Stimulated activated naive CD8-positive, alpha-beta T cell treated with anti-CD3 and anti-CD28 coated beads, Interleukin-15, Interleukin-2, amounts not matched to agents 100 ng/mL and 50 ng/mL, for 24 hours (primary cell): Measurements from ENCODE around the gene ZBTB4.

ENCODE experiments used
- H3K27ac Mint-ChIP-seq: one replicate; pipeline ENCODE4 v1.8.0; 2021; ENCODE audit warnings: mild to moderate bottlenecking, mixed read lengths
- H3K27me3 Mint-ChIP-seq: one replicate; pipeline ENCODE4 v1.8.0; 2021; ENCODE audit warnings: mixed read lengths
- H3K36me3 Mint-ChIP-seq: one replicate; pipeline ENCODE4 v1.8.0; 2021; ENCODE audit warnings: low read depth, mixed read lengths
- H3K4me1 Mint-ChIP-seq: one replicate; pipeline ENCODE4 v1.8.0; 2021; ENCODE audit warnings: low read depth, mixed read lengths
- H3K4me3 Mint-ChIP-seq: one replicate; pipeline ENCODE4 v1.8.0; 2021; ENCODE audit warnings: mild to moderate bottlenecking, mixed read lengths
- H3K9me3 Mint-ChIP-seq: one replicate; pipeline ENCODE4 v1.8.0; 2021; ENCODE audit warnings: mixed read lengths

ZBTB4 gene

DNA sequence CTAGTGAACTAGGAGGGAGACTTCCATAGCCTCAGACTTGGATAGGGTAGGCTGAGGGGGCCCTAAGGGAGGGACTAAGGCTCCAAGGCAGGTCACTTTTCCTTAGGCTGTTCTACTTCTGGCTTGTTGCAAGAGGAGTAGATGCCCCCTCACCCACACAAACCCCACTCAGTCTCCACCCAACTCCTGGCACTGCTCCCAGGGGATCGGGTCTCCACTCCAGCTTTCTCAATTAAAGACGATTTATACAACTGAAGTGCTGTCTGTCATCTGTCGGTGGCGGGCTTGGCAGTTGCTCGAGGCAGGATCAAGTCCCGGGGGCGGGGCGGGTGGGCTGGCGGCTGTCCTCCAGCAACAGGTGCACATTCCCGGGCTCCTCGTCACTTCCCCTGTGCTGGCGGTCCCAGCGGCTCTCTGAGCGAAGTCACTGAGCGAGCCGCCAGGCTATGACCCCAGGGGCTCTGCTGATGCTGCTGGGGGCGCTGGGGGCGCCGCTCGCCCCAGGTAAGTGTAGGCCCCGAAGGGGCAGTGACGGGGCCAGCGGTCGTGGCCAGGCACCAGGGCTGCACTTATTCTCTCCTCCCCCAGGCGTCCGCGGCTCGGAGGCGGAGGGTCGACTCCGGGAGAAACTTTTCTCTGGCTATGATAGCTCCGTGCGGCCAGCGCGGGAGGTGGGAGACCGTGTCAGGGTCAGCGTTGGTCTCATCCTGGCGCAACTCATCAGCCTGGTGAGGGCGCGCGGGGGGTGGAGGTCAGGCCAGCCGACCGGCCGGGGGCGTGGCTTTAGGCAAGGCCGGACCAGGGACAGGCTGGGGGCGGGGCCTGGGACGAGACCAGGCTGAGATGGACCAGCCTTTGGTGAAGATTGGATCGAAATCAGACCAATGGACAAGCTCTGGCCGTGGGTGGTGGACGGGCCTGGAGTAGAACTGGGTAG, 34.5 kb downstream of the ZBTB4 start, which contains the start of gene CHRNB1:
Gene CHRNB1 (plus strand): TSS at position 380 of the 937 bp plus-strand sequence. CDS start 67 bp downstream, at position 447.
- H3K4me3 Mint-ChIP-seq, result peak within 1 kb of the TSS; percentile 55

DNA sequence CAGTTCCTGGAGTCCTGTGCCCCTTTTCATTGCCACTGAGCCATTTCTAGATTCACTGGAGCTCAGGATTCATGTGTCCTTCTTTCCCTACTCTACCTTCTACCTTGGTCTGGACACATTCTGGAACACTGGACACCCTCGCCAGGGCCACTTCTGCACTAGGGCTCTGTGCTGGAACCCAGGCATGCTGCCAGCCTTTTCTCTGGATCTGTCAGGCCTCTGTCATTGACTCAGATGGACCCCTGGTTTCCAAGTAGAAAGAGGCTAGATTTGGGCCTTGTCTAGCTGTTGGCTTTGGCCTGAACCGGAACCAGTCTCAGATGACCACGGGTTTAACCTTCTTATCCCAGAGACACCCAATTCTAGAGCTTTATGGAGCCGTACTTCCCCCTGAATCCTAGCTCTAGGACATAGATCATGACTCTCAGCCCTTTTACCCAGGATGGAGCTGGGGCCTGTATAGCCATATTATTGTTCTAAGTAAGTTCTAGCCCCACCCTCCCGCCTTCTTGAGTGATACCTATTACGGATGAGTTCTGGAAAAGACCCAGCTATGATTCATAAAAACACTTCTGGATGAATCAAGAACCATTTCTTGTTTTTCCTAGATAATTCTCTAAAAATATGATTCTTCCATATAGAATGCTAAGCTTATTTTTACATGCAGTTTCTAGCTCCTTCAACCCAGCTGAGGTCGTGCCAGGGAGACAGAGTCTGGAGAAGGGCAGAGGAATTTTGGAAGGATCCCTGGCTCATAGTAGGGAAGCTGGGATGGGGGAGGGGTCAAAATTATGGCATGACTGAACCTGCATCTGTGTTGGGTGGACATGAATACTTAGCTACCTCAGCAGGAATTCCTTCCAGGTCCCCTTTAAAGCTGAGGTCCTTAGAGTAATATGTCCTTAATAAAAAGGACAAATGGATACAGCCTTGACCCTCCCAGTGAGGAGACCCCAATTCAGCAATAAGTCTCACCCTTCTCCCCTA, 35.6 kb downstream of the ZBTB4 start:
- H3K27me3 Mint-ChIP-seq, result peaks cover 67% of the 10 kb centered on the region
- peaks cover 39% of the 10 kb centered on the region for H3K4me1 Mint-ChIP-seq
- peaks cover 5% of the 10 kb centered on the region for H3K36me3 Mint-ChIP-seq
- no peaks in the 10 kb centered on the region for H3K9me3 Mint-ChIP-seq
- no peak overlapping the region for H3K4me3 Mint-ChIP-seq
- H3K27ac Mint-ChIP-seq, result no peak overlapping the region

More for the DNA sequence above, 34.5 kb downstream of the ZBTB4 start, which contains the start of gene CHRNB1:
- Mint-ChIP-seq H3K9me3 (no peaks in the 10 kb centered on the region), H3K27ac (peak within 1 kb of the TSS; percentile 22), H3K27me3 (peaks cover 63% of the 10 kb centered on the region), H3K4me1 (peaks cover 32% of the 10 kb centered on the region), H3K36me3 (peaks cover 6% of the 10 kb centered on the region)

DNA sequence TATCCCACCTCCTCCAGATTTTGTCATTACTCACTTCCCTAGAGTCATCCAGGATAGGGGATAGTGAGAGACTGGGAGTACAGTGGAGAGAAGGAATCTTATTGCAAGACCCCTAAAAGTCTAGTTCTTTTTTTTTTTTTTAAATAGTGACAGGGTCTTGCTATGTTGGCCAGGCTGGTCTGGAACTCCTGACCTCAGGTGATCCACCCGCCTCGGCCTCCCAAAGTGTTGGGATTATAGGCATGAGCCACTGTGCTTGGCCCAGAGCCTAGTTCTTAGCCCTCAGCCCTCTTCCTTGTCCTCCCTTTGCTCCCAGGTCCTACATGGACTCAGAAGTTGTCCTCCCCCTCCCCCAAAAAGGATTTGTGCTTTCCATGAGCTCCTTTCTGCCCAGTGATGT, 37.3 kb downstream of the ZBTB4 start:
- H3K9me3 Mint-ChIP-seq, result no peaks in the 10 kb centered on the region
- H3K36me3 Mint-ChIP-seq, result peaks cover 4% of the 10 kb centered on the region
- H3K4me3 Mint-ChIP-seq, result no peak overlapping the region
- no peak overlapping the region for H3K27ac Mint-ChIP-seq
- peaks cover 53% of the 10 kb centered on the region for H3K4me1 Mint-ChIP-seq
- H3K27me3 Mint-ChIP-seq, result peaks cover 64% of the 10 kb centered on the region

DNA sequence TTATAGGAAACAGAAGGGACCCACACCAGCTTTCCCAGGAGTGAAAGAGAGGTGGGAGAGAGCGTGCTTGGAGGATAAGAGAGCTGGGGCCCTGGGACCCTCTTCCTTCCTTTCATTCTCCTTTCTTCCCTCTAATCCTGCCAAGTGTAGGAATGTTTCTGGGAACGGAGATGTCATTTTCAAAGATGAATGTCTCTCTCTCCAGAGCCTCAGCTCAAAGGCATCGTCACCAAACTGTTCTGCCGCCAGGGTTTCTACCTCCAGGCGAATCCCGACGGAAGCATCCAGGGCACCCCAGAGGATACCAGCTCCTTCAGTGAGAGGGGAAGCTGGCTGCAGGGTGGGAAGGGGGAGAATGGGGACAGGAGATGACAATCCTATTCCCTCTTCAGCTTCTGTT, 38.2 kb downstream of the ZBTB4 start:
- H3K4me1 Mint-ChIP-seq, result peaks cover 58% of the 10 kb centered on the region
- H3K27me3 Mint-ChIP-seq, result peaks cover 58% of the 10 kb centered on the region
- H3K36me3 Mint-ChIP-seq, result peaks cover 4% of the 10 kb centered on the region
- H3K27ac Mint-ChIP-seq, result no peak overlapping the region
- no peaks in the 10 kb centered on the region for H3K9me3 Mint-ChIP-seq
- H3K4me3 Mint-ChIP-seq, result no peak overlapping the region

DNA sequence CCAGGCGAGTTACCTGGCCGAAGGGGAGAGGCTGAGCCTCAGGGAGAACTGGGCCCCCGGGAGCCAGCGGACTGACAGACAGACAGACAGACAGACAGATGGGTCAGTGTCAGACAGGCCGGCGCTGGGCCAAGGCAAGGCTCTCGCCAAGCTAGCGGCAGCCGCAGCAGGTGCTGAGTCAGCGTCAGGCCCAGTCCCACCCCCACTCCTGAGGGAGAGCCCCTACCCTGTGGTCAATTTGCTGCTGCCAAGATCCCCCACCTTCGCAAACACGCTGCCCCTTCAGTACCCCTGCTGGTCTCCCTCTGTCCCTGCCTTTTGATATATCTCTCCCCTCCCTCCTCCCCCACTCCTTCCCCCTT, 38.6 kb downstream of the ZBTB4 start:
- H3K36me3 Mint-ChIP-seq, result peaks cover 4% of the 10 kb centered on the region
- H3K27me3 Mint-ChIP-seq, result peaks cover 54% of the 10 kb centered on the region
- no peak overlapping the region for H3K27ac Mint-ChIP-seq
- no peaks in the 10 kb centered on the region for H3K9me3 Mint-ChIP-seq
- peak overlapping the region; percentile 81 for H3K4me3 Mint-ChIP-seq
- peaks cover 57% of the 10 kb centered on the region for H3K4me1 Mint-ChIP-seq

DNA sequence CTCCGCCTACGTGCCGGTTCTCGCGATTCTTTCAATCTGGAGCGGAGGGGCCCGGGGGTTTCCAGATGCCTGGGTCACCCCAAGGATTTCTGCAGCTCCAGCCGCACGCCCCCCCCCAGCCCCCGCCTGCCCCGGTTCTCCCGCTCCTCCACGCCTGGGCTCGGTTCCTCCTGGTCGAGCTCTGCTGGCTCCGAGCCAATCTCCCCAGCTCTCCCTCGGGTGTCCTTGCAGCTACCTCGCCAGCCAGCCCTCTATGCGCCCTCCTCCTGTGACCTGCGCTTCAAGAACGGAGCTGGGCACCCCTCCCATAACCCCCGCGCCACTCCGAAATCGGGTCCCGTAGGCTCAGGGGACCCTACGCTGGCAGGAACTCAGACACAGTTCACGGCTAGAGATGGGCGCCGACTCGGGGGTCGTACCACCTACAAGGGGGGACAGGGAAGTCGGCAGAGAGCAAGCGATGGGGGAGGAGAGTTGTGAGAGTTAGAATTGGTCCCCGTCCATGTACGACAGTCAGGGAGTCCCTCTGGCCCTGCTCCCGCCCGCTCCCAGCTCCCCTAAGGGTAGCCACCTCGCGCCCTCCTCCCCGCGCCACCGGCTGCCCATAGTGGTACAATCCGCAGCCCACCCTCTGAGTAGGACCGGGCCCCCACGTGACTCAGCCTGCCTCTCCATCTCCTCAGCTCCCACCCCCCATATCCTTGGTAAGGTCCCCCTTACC, 39.2 kb downstream of the ZBTB4 start:
- Mint-ChIP-seq H3K36me3 (peaks cover 4% of the 10 kb centered on the region), H3K4me3 (peak overlapping the region; percentile 81), H3K27ac (peak overlapping the region; percentile 71), H3K9me3 (no peaks in the 10 kb centered on the region), H3K4me1 (peaks cover 55% of the 10 kb centered on the region), H3K27me3 (peaks cover 49% of the 10 kb centered on the region)

DNA sequence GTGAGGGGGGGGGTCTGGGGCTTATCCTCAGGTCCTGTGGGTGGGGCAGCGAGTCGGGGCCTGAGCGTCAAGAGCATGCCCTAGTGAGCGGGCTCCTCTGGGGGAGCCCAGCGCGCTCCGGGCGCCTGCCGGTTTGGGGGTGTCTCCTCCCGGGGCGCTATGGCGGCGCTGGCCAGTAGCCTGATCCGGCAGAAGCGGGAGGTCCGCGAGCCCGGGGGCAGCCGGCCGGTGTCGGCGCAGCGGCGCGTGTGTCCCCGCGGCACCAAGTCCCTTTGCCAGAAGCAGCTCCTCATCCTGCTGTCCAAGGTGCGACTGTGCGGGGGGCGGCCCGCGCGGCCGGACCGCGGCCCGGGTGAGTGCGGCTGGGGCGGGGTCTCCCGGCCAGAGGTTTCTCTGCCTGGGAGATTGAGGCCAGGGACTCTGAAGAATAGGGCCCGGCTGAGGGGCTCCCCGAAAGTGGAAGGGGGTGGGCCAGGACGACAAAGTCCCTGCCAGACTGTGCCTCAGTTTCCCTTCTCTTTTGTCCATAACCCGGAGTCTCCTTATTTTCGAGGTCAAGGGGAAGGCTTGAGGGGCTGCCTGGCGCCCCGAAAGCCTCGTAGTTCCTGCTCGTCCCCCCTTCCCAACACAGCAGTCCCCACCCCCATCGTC, 39.8 kb downstream of the ZBTB4 start, which contains the start of gene FGF11:
Gene FGF11 (plus strand): TSS at position 51 of the 651 bp plus-strand sequence. CDS start 109 bp downstream, at position 160.
- Mint-ChIP-seq H3K27me3 (peaks cover 44% of the 10 kb centered on the region), H3K27ac (peak within 1 kb of the TSS; percentile 71)

DNA sequence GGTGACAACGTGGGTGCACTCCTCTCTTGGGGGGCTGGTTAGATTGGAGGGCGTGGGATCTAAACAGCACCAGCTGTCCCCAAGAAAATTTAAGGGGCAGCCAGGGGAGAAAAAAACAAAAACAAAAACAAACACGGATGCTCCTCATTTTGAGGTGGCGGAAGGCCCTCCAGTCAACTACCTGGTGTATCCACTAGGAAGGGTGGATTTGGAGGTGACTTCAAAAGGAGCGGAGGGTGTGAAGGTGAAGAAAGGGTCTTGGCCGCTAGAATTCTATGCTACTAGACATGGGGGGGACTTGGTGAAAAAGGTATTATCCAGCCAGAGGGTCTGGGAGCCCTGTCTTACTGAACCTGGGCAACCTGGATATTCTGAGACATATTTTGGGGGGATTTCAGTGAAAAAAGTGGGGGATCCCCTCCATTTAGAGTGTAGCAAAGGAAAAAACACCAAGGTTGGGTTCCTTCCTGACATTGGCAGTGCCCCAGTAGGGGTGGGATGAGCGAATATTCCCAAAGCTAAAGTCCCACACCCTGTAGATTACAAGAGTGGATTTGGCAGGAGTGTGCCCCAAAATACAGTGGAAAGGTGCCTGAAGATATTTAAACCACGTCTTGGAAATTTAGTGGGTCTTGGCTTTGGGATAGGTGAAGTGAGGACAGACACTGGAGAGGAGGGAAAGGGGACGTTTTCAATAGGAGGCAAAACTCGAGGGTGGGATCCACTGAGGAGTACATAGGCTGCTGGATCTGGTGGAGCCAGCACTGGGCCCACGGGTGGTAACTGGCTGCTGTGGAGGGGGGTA, 40.6 kb downstream of the ZBTB4 start:
- H3K27ac Mint-ChIP-seq, result no peak overlapping the region
- H3K4me3 Mint-ChIP-seq, result peak overlapping the region; percentile 81
- peaks cover 4% of the 10 kb centered on the region for H3K36me3 Mint-ChIP-seq
- H3K4me1 Mint-ChIP-seq, result peaks cover 50% of the 10 kb centered on the region
- peaks cover 36% of the 10 kb centered on the region for H3K27me3 Mint-ChIP-seq
- H3K9me3 Mint-ChIP-seq, result no peaks in the 10 kb centered on the region

More for the DNA sequence above, 39.8 kb downstream of the ZBTB4 start, which contains the start of gene FGF11:
- Mint-ChIP-seq H3K9me3 (no peaks in the 10 kb centered on the region), H3K36me3 (peaks cover 4% of the 10 kb centered on the region), H3K4me3 (peak within 1 kb of the TSS; percentile 81), H3K4me1 (peaks cover 53% of the 10 kb centered on the region)

DNA sequence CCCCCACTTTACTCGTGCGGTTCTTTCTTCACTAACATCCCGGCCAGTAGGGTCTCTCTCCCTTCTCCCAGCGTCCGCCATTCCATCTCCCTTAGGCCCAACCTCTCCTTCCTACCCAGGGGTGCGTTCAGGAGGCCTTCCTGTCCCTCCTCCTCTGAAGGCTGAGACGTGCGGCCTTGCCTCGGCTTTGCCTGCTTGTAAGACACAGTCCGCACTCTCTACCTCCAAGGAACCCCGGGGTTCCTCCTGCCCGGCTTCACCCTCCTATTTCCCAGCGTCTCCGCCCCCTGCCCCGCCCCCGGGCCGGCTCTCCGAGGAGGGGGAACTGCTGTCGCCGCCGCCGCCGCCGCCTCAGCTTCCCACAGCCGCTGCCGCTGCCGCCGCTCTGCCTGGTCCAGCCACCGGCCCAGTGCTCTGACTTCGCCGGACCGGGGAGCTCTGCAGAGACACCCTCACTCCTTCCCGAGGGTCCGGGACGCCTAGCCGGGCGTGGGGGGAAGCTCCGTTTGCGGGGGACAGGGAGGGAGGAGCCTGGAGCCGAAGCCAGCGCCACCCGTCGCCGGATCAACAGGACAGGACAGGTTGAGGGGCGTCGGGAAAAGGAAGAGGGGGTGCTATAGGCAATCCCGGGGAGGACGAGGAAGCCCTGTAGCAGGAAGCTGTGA, 41.3 kb downstream of the ZBTB4 start:
- Mint-ChIP-seq H3K27me3 (peaks cover 32% of the 10 kb centered on the region), H3K27ac (peak overlapping the region; percentile 37), H3K4me1 (peaks cover 50% of the 10 kb centered on the region)

DNA sequence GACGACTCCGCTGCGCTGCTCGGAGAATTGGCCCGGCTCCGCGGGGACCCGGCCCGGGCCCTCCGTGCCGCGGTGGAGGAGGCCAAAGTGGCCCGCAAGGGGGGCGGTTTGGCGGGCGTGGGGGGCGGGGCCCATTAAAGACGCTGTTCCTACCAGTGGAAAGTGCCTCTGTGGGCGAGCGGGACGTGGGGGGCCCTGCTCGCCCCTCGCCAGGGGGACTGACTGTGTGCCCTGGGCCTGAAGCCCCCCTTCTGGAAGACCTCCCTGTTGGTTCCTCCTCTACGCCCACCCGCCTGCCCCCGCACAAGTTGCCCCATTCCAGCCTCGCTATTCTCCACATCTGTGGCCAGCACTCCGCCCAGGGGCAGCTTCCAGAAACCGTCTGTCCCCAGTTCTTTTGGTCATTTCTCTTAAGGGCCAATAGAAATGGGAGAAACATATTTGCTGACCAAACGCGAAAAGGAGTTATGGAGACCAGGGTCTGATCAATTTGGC, 42.0 kb downstream of the ZBTB4 start:
- H3K9me3 Mint-ChIP-seq, result no peaks in the 10 kb centered on the region
- H3K4me3 Mint-ChIP-seq, result peak overlapping the region; percentile 92
- peaks cover 30% of the 10 kb centered on the region for H3K27me3 Mint-ChIP-seq
- peak overlapping the region; percentile 37 for H3K27ac Mint-ChIP-seq
- peaks cover 50% of the 10 kb centered on the region for H3K4me1 Mint-ChIP-seq
- H3K36me3 Mint-ChIP-seq, result peaks cover 4% of the 10 kb centered on the region

More for the DNA sequence above, 41.3 kb downstream of the ZBTB4 start:
- Mint-ChIP-seq H3K9me3 (no peaks in the 10 kb centered on the region), H3K36me3 (peaks cover 4% of the 10 kb centered on the region), H3K4me3 (peak overlapping the region; percentile 81)

DNA sequence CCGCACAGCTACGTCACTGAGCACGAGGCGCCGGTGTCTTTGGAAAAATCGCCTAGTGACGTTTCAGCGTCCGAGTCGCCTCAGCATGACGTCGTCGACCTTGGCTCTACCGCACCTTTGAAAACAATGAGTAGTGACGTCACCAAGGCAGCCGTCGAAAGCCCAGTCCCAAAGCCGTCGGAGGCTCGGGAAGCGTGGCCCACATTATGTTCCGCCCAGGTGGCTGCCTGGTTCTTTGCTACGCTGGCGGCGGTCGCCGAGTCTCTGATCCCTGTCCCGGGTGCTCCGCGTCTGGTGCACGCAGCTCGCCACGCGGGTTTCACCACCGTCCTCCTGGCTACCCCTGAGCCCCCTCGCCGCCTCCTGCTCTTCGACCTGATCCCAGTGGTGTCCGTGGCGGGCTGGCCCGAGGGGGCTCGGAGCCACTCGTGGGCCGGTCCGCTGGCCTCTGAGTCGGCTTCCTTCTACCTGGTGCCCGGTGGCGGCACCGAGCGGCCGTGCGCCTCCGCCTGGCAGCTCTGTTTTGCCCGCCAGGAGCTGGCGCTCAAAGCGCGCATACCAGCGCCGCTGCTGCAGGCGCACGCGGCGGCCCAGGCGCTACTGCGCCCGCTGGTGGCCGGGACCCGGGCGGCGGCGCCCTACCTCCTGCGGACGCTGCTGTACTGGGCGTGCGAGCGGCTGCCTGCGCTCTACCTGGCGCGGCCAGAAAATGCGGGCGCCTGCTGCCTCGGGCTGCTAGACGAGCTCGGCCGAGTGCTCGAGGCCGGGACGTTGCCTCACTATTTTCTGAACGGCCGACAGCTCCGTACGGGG, 42.7 kb downstream of the ZBTB4 start:
- Mint-ChIP-seq H3K9me3 (no peaks in the 10 kb centered on the region), H3K36me3 (peaks cover 4% of the 10 kb centered on the region), H3K4me3 (peak overlapping the region; percentile 92), H3K27ac (peak overlapping the region; percentile 95), H3K4me1 (peaks cover 50% of the 10 kb centered on the region), H3K27me3 (peaks cover 23% of the 10 kb centered on the region)
